Renal cortex interstitium (tissue), 15 donors: ENCODE measurements around the gene CMTM3. TPM values are rescaled to one million over a fixed set of nuclear protein-coding genes. Genes with fewer than 3 reads are reported as not detected.
"Not testable (repeated sequence)": the region's sequence is repeated elsewhere in the genome, so short reads cannot be mapped to it uniquely, and the experiment has no call there.

ENCODE experiments used
- DNase-seq, 11 donors: peaks; one replicate each; pipeline ENCODE4 v3.0.0-alpha.2; 2013; ENCODE audit warnings: low read depth in 9 of 11, low spot score in 4 of 11; ENCODE audit errors: extremely low read depth in 1 of 11
- long read RNA-seq, 16 experiments: transcript quantifications; one replicate each; lab custom pipeline, GENCODE V29; 2026
- polyA plus RNA-seq, 3 donors: library from polyadenylated mRNA; unstranded; fragments of 120-200 nt; gene quantifications; one replicate each; pipeline ENCODE4 v1.2.1, GENCODE V29; 2013; ENCODE audit not compliant: insufficient read length in 3 of 3

The CMTM3 gene
- polyA plus RNA-seq: 10 to 100 TPM; 53.0 to 72.1 (median 63.7) TPM
- long read RNA-seq, donor 1, transcript CMTM3-214 (5 exons, 1,934 nt): major isoform, 27 of 29 reads
- long read RNA-seq, donor 1, partial matches to known transcripts: 0 of 29 reads
- long read RNA-seq, donor 1, other reads (novel, unspliced or antisense): 0 of 29 reads
- long read RNA-seq, donor 2, transcript CMTM3-214 (5 exons, 1,934 nt): major isoform, 13 of 32 reads
- long read RNA-seq, donor 2, partial matches to known transcripts: 16 of 32 reads
- long read RNA-seq, donor 2, other reads (novel, unspliced or antisense): 0 of 32 reads
- long read RNA-seq, donor 3, transcript CMTM3-214 (5 exons, 1,934 nt): major isoform, 41 of 50 reads
- long read RNA-seq, donor 3, partial matches to known transcripts: 5 of 50 reads
- long read RNA-seq, donor 3, other reads (novel, unspliced or antisense): 0 of 50 reads
- long read RNA-seq, donor 4, transcript CMTM3-214 (5 exons, 1,934 nt): major isoform, 24 of 26 reads
- long read RNA-seq, donor 4, partial matches to known transcripts: 0 of 26 reads
- long read RNA-seq, donor 4, other reads (novel, unspliced or antisense): 0 of 26 reads
- long read RNA-seq, donor 5: 0 reads
- long read RNA-seq, donor 6, transcript CMTM3-214 (5 exons, 1,934 nt): major isoform, 19 of 21 reads
- long read RNA-seq, donor 6, partial matches to known transcripts: 0 of 21 reads
- long read RNA-seq, donor 6, other reads (novel, unspliced or antisense): 0 of 21 reads
- long read RNA-seq, donor 7, transcript CMTM3-214 (5 exons, 1,934 nt): major isoform, 23 of 29 reads
- long read RNA-seq, donor 7, partial matches to known transcripts: 5 of 29 reads
- long read RNA-seq, donor 7, other reads (novel, unspliced or antisense): 0 of 29 reads
- long read RNA-seq, donor 8: 0 reads
- long read RNA-seq, donor 9, transcript CMTM3-214 (5 exons, 1,934 nt): major isoform, 17 of 34 reads
- long read RNA-seq, donor 9, partial matches to known transcripts: 13 of 34 reads
- long read RNA-seq, donor 9, other reads (novel, unspliced or antisense): 0 of 34 reads
- long read RNA-seq, donor 10, transcript CMTM3-214 (5 exons, 1,934 nt): major isoform, 24 of 32 reads
- long read RNA-seq, donor 10, partial matches to known transcripts: 6 of 32 reads
- long read RNA-seq, donor 10, other reads (novel, unspliced or antisense): 0 of 32 reads
- long read RNA-seq, donor 11, transcript CMTM3-214 (5 exons, 1,934 nt): major isoform, 20 of 25 reads
- long read RNA-seq, donor 11, partial matches to known transcripts: 0 of 25 reads
- long read RNA-seq, donor 11, other reads (novel, unspliced or antisense): 0 of 25 reads
- long read RNA-seq, donor 12, transcript CMTM3-214 (5 exons, 1,934 nt): major isoform, 16 of 18 reads
- long read RNA-seq, donor 12, partial matches to known transcripts: 0 of 18 reads
- long read RNA-seq, donor 12, other reads (novel, unspliced or antisense): 0 of 18 reads
- long read RNA-seq, donor 13: 0 reads
- long read RNA-seq, donor 14, transcript CMTM3-214 (5 exons, 1,934 nt): major isoform, 23 of 37 reads
- long read RNA-seq, donor 14, partial matches to known transcripts: 10 of 37 reads
- long read RNA-seq, donor 14, other reads (novel, unspliced or antisense): 0 of 37 reads
- long read RNA-seq, donor 15, transcript CMTM3-214 (5 exons, 1,934 nt): major isoform, 14 of 14 reads
- long read RNA-seq, donor 15, partial matches to known transcripts: 0 of 14 reads
- long read RNA-seq, donor 15, other reads (novel, unspliced or antisense): 0 of 14 reads
- long read RNA-seq, donor 16, transcript CMTM3-214 (5 exons, 1,934 nt): major isoform, 64 of 99 reads
- long read RNA-seq, donor 16, partial matches to known transcripts: 28 of 99 reads
- long read RNA-seq, donor 16, other reads (novel, unspliced or antisense): 0 of 99 reads

GRCh38 chr16:66604376-66605176 is at the start of gene CMTM3:
Gene CMTM3, plus strand, starts transcription at chr16:66604704. Its CDS starts 102 bp downstream, at chr16:66604806.
- peak in 8 of 11 donors; percentile 55 to 71 (median 62) for DNase-seq

- no peak for DNase-seq
These were observed 44.4 kb upstream of the CMTM3 start for GRCh38 chr16:66560107-66560506.

- DNase-seq: no peak
These were observed 43.0 kb upstream of the CMTM3 start for GRCh38 chr16:66561381-66562080.

GRCh38 chr16:66562409-66562808 is 42.1 kb upstream of the CMTM3 start:
- no peak for DNase-seq

- DNase-seq: no peak
These were observed 41.5 kb upstream of the CMTM3 start for GRCh38 chr16:66562986-66563385.

GRCh38 chr16:66563574-66564334 is 40.8 kb upstream of the CMTM3 start:
- DNase-seq: no peak

GRCh38 chr16:66566051-66566901 is 38.2 kb upstream of the CMTM3 start, which contains the start of gene CMTM1:
Gene CMTM1, plus strand, starts transcription at chr16:66566439. Its CDS starts 75 bp downstream, at chr16:66566514.
- DNase-seq: no peak

- not testable (repeated sequence) for DNase-seq
These were observed 37.2 kb upstream of the CMTM3 start for GRCh38 chr16:66567270-66567669.

- DNase-seq: no peak
These were observed 36.1 kb upstream of the CMTM3 start for GRCh38 chr16:66568355-66568754.

- no peak for DNase-seq
These were observed 35.4 kb upstream of the CMTM3 start for GRCh38 chr16:66569131-66569530.

GRCh38 chr16:66569827-66570405 is 34.6 kb upstream of the CMTM3 start:
- no peak for DNase-seq

GRCh38 chr16:66572356-66572755 is 32.1 kb upstream of the CMTM3 start:
- no peak for DNase-seq

GRCh38 chr16:66574081-66574480 is 30.4 kb upstream of the CMTM3 start:
- DNase-seq: no peak

GRCh38 chr16:66574531-66574930 is 30.0 kb upstream of the CMTM3 start:
- DNase-seq: no peak

- no peak for DNase-seq
These were observed 29.4 kb upstream of the CMTM3 start for GRCh38 chr16:66575060-66575459.
